Measurements from ENCODE around the gene SLC4A4. TPM values are rescaled to one million over a fixed set of nuclear protein-coding genes. Genes with fewer than 3 reads are reported as not detected.
"Not testable (repeated sequence)": the region's sequence is repeated elsewhere in the genome, so short reads cannot be mapped to it uniquely, and the experiment has no call there.

The SLC4A4 gene
- polyA plus RNA-seq, 1 of the 3 experiments (the other 2 are of a cell fraction), result not detected

GRCh38 chr4:71406459-71406963, 67.7 kb downstream of the SLC4A4 start:
- no peak overlapping the region for H3K9ac ChIP-seq
- no peak overlapping the region for H3K4me2 ChIP-seq
- H4K20me1 ChIP-seq (ENCODE audit: insufficient read depth), result no peaks in the 10 kb centered on the region
- no peaks in the 10 kb centered on the region for H3K4me1 ChIP-seq (ENCODE audit: control insufficient read depth in 1 of 2, insufficient read depth in 2 of 2, low read depth in 1 of 2, low read length in 1 of 2)
- WGBS (ENCODE audit: low lambda C conversion rate), result 0% methylated on average over 1 of the region's 1 CpG
- no peak for DNase-seq
- no peak overlapping the region for H3K4me3 ChIP-seq (ENCODE audit: low read depth in 2 of 2, low read length in 1 of 2)
- no peaks in the 10 kb centered on the region; the same call in 1 of the 2 replicates for H3K9me3 ChIP-seq
- TF ChIP-seq TAF1 (IDR thresholded peaks at IDR 0.05; ENCODE audit: borderline replicate concordance, low read depth, low read length) (no peak), FOXJ3 (CRISPR knock-in tag; IDR thresholded peaks at IDR 0.05) (no peak), TCF12 (IDR thresholded peaks at IDR 0.05) (no peak), FOXM1 (IDR thresholded peaks at IDR 0.05; ENCODE audit: low read depth) (no peak)
- H3K79me2 ChIP-seq (ENCODE audit: insufficient read depth), result no peaks in the 10 kb centered on the region
- H3K27ac ChIP-seq (ENCODE audit: low read depth in 2 of 2, low read length in 1 of 2), result no peak overlapping the region
- no peaks in the 10 kb centered on the region for H3F3A ChIP-seq (replicated peaks; ENCODE audit: insufficient read depth)
- no peaks in the 10 kb centered on the region for H3K27me3 ChIP-seq (ENCODE audit: insufficient read depth)
- ChIA-PET POLR2A (no interaction called here), CTCF (no interaction called here)
- H3K9me2 ChIP-seq, result no peaks in the 10 kb centered on the region
- H3K36me3 ChIP-seq (replicated peaks in 1 of 2; ENCODE audit: control insufficient read depth in 1 of 2, insufficient read depth in 2 of 2, low read length in 1 of 2), result no peaks in the 10 kb centered on the region
- no peak overlapping the region for H2AFZ ChIP-seq (ENCODE audit: low read depth)

- H3K27me3 ChIP-seq (ENCODE audit: insufficient read depth); H2AFZ ChIP-seq (ENCODE audit: low read depth); H3F3A ChIP-seq (replicated peaks; ENCODE audit: insufficient read depth); H3K9me3 ChIP-seq; H3K4me3 ChIP-seq (ENCODE audit: low read depth in 2 of 2, low read length in 1 of 2); H4K20me1 ChIP-seq (ENCODE audit: insufficient read depth); H3K9ac ChIP-seq; H3K4me2 ChIP-seq; H3K79me2 ChIP-seq (ENCODE audit: insufficient read depth); H3K36me3 ChIP-seq (replicated peaks in 1 of 2; ENCODE audit: control insufficient read depth in 1 of 2, insufficient read depth in 2 of 2, low read length in 1 of 2); H3K9me2 ChIP-seq; H3K27ac ChIP-seq (ENCODE audit: low read depth in 2 of 2, low read length in 1 of 2); H3K4me1 ChIP-seq (ENCODE audit: control insufficient read depth in 1 of 2, insufficient read depth in 2 of 2, low read depth in 1 of 2, low read length in 1 of 2); CTCF ChIA-PET; DNase-seq; POLR2A ChIA-PET: not testable (repeated sequence)
These were observed 70.1 kb downstream of the SLC4A4 start for GRCh38 chr4:71408961-71409360.

DNA sequence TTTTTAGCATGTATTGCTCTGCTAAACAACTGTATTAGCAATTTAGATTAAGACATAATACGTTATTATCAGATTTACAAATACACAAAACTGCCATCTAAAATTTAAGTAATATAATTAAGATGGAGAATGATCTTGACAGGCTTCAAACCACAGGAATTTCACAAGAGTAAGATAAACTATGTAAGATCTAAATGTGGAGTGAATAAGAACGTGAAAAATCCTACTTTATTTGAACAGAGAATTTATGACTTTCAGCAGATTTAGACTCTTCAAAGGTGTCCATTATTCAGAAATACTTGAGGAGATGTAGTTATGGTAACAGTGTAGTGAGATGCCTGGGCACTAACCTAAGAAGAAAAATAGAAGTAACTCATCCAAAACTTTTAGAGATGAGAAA, 73.2 kb downstream of the SLC4A4 start:
- no peaks in the 10 kb centered on the region for H3K79me2 ChIP-seq (ENCODE audit: insufficient read depth)
- POLR2A ChIA-PET, result no interaction called here
- H3K36me3 ChIP-seq (replicated peaks in 1 of 2; ENCODE audit: control insufficient read depth in 1 of 2, insufficient read depth in 2 of 2, low read length in 1 of 2), result no peaks in the 10 kb centered on the region
- no peak overlapping the region for H3K4me2 ChIP-seq
- H3F3A ChIP-seq (replicated peaks; ENCODE audit: insufficient read depth), result no peaks in the 10 kb centered on the region
- no peaks in the 10 kb centered on the region for H4K20me1 ChIP-seq (ENCODE audit: insufficient read depth)
- TF ChIP-seq TAF1 (IDR thresholded peaks at IDR 0.05; ENCODE audit: borderline replicate concordance, low read depth, low read length) (no peak), SIN3A (IDR thresholded peaks at IDR 0.05; ENCODE audit: borderline replicate concordance, low read depth, low read length) (no peak), MXI1 (IDR thresholded peaks at IDR 0.05; ENCODE audit: low read depth, low read length) (no peak), RXRA (IDR thresholded peaks at IDR 0.05; ENCODE audit: borderline replicate concordance, low read depth) (no peak), POLR2AphosphoS5 (IDR thresholded peaks at IDR 0.05; ENCODE audit: low read depth, low read length) (no peak), JUND (IDR thresholded peaks at IDR 0.05) (no peak), PBX3 (IDR thresholded peaks at IDR 0.05) (no peak), SMC3 (IDR thresholded peaks at IDR 0.05; ENCODE audit: low read depth, low read length) (no peak), ZBTB33 (IDR thresholded peaks at IDR 0.05; ENCODE audit: borderline replicate concordance, low read depth) (no peak), YY1 (IDR thresholded peaks at IDR 0.05; ENCODE audit: low read depth) (no peak), RCOR1 (IDR thresholded peaks at IDR 0.05; ENCODE audit: low read length) (no peak), FOXJ3 (CRISPR knock-in tag; IDR thresholded peaks at IDR 0.05) (no peak), USF1 (IDR thresholded peaks at IDR 0.05; ENCODE audit: borderline replicate concordance, low read depth) (no peak), NRF1 (IDR thresholded peaks at IDR 0.05; ENCODE audit: low read depth, low read length) (no peak), RFX5 (IDR thresholded peaks at IDR 0.05; ENCODE audit: low read length) (no peak)
- no peaks in the 10 kb centered on the region for H3K9me2 ChIP-seq
- DNase-seq, result no peak
- H2AFZ ChIP-seq (ENCODE audit: low read depth), result no peak overlapping the region
- 4% methylated on average over 2 of the region's 2 CpGs for WGBS (ENCODE audit: low lambda C conversion rate)
- no peak overlapping the region for H3K27ac ChIP-seq (ENCODE audit: low read depth in 2 of 2, low read length in 1 of 2)
- CTCF ChIA-PET, result no interaction called here
- H3K9me3 ChIP-seq, result no peaks in the 10 kb centered on the region
- H3K4me1 ChIP-seq (ENCODE audit: control insufficient read depth in 1 of 2, insufficient read depth in 2 of 2, low read depth in 1 of 2, low read length in 1 of 2), result no peaks in the 10 kb centered on the region
- H3K9ac ChIP-seq, result no peak overlapping the region
- no peak overlapping the region for H3K4me3 ChIP-seq (ENCODE audit: low read depth in 2 of 2, low read length in 1 of 2)
- no peaks in the 10 kb centered on the region for H3K27me3 ChIP-seq (ENCODE audit: insufficient read depth)
